GM23338 (cell line): ENCODE results near the gene ESYT1. TPM values are rescaled to one million over a fixed set of nuclear protein-coding genes. Genes with fewer than 3 reads are reported as not detected.

ENCODE experiments used
- ATAC-seq: fragments of 200-7000 bp; cut with Tn5 transposase; 3 replicates; pipeline ENCODE4 v1.9.1; 2020
- DNase-seq: peaks from one replicate; pipeline ENCODE4 v3.0.0-alpha.2; 2015; ENCODE audit warnings: low spot score
- H2AFZ ChIP-seq: fragments of 200-600 bp; sonication (generic); 2 replicates; pipeline ENCODE4 v1.8.0; 2016; ENCODE audit warnings: antibody characterized with exemption, mild to moderate bottlenecking, moderate library complexity
- H3F3A ChIP-seq: fragments of 200-600 bp; sonication (generic); replicated peaks from 2 replicates; pipeline ENCODE4 v1.8.0; 2017; ENCODE audit warnings: antibody characterized with exemption, mixed run types, low read depth
- H3K27ac ChIP-seq: fragments of 200-600 bp; sonication (generic); 2 replicates; pipeline ENCODE4 v1.6.1; 2016; ENCODE audit warnings: low read depth
- H3K27me3 ChIP-seq: fragments of 200-600 bp; sonication (generic); 2 replicates; pipeline ENCODE4 v1.8.0; 2016; ENCODE audit warnings: mild to moderate bottlenecking, mixed run types, moderate library complexity; ENCODE audit not compliant: insufficient read depth
- H3K36me3 ChIP-seq: fragments of 200-600 bp; sonication (generic); 2 replicates; pipeline ENCODE4 v1.8.0; 2016; ENCODE audit warnings: mild to moderate bottlenecking; ENCODE audit not compliant: insufficient read depth
- H3K4me1 ChIP-seq: fragments of 200-600 bp; sonication (generic); 2 replicates; pipeline ENCODE4 v1.8.0; 2016; ENCODE audit warnings: mild to moderate bottlenecking, moderate library complexity; ENCODE audit not compliant: insufficient read depth
- H3K4me2 ChIP-seq: fragments of 200-600 bp; sonication (generic); 2 replicates; pipeline ENCODE4 v1.7.1; 2017; ENCODE audit warnings: mixed run types
- H3K4me3 ChIP-seq: fragments of 200-600 bp; sonication (generic); 2 replicates; pipeline ENCODE4 v1.6.1; 2016; ENCODE audit warnings: mixed run types
- H3K79me2 ChIP-seq: fragments of 200-600 bp; sonication (generic); replicated peaks from 2 replicates; pipeline ENCODE4 v1.8.0; 2017; ENCODE audit warnings: mild to moderate bottlenecking; ENCODE audit not compliant: insufficient read depth
- H3K9me2 ChIP-seq: fragments of 200-600 bp; sonication (generic); 2 replicates; pipeline ENCODE4 v1.8.0; 2017; ENCODE audit not compliant: insufficient read depth
- H4K20me1 ChIP-seq: fragments of 200-600 bp; sonication (generic); replicated peaks from 2 replicates; pipeline ENCODE4 v1.8.0; 2017; ENCODE audit warnings: mild to moderate bottlenecking; ENCODE audit not compliant: insufficient read depth
- H3K27ac Mint-ChIP-seq: 2 replicates; pipeline ENCODE4 v1.8.0; 2020; ENCODE audit warnings: inconsistent platforms, mild to moderate bottlenecking, moderate library complexity, mixed read lengths
- H3K27me3 Mint-ChIP-seq: 3 replicates; pipeline ENCODE4 v1.8.0; 2022; ENCODE audit warnings: low read depth, mild to moderate bottlenecking, moderate library complexity, mixed read lengths, inconsistent platforms; ENCODE audit not compliant: insufficient read depth, poor library complexity
- H3K36me3 Mint-ChIP-seq: 3 replicates; pipeline ENCODE4 v1.8.0; 2021; ENCODE audit warnings: low read depth, mild to moderate bottlenecking, inconsistent platforms, moderate library complexity, mixed read lengths
- H3K4me1 Mint-ChIP-seq: 3 replicates; pipeline ENCODE4 v1.8.0; 2020; ENCODE audit warnings: mild to moderate bottlenecking, inconsistent platforms, mixed read lengths
- H3K4me3 Mint-ChIP-seq: 3 replicates; pipeline ENCODE4 v1.8.0; 2021; ENCODE audit warnings: moderate library complexity, mild to moderate bottlenecking, inconsistent platforms, mixed read lengths
- H3K9me3 Mint-ChIP-seq: 3 replicates; pipeline ENCODE4 v1.8.0; 2020; ENCODE audit warnings: moderate library complexity, mild to moderate bottlenecking, inconsistent platforms, mixed read lengths
- CREB1 ChIP-seq: fragments of 250-450 bp; sonication (Bioruptor Pico); IDR thresholded peaks from 2 replicates; pipeline ENCODE4 v1.5.0; 2020; ENCODE audit warnings: low read depth, mild to moderate bottlenecking, moderate library complexity
- EZH2 ChIP-seq: fragments of 200-600 bp; sonication (generic); IDR thresholded peaks from one replicate; pipeline ENCODE4 v1.8.0; 2017; ENCODE audit warnings: antibody characterized with exemption, mild to moderate bottlenecking, low read depth; ENCODE audit not compliant: unreplicated experiment
- EZH2phosphoT487 ChIP-seq: fragments of 200-600 bp; sonication (generic); IDR thresholded peaks from one replicate; pipeline ENCODE4 v1.8.1; 2018; ENCODE audit warnings: antibody characterized with exemption; ENCODE audit not compliant: unreplicated experiment
- JUNB ChIP-seq: IDR thresholded peaks from one replicate; pipeline ENCODE4 v1.6.1; 2016; ENCODE audit warnings: antibody characterized with exemption; ENCODE audit not compliant: unreplicated experiment
- NANOG ChIP-seq: IDR thresholded peaks from 2 replicates; pipeline ENCODE4 v1.6.1; 2016; ENCODE audit warnings: antibody characterized with exemption, borderline replicate concordance
- POLR2AphosphoS5 ChIP-seq: IDR thresholded peaks from 2 replicates; pipeline ENCODE4 v1.6.1; 2016; ENCODE audit warnings: antibody characterized with exemption, low read depth
- STAT1 ChIP-seq: IDR thresholded peaks from one replicate; pipeline ENCODE4 v1.6.1; 2016; ENCODE audit warnings: antibody characterized with exemption; ENCODE audit not compliant: unreplicated experiment
- ZNF114 ChIP-seq: fragments of 250-450 bp; sonication (Bioruptor Pico); IDR thresholded peaks from 2 replicates; pipeline ENCODE4 v1.5.0; 2020; ENCODE audit warnings: mild to moderate bottlenecking, moderate library complexity
- ZNF331 ChIP-seq: fragments of 250-450 bp; sonication (Bioruptor Pico); IDR thresholded peaks from 2 replicates; pipeline ENCODE4 v1.5.0; 2020; ENCODE audit warnings: low read depth, mild to moderate bottlenecking, moderate library complexity
- ZNF462 ChIP-seq: fragments of 250-450 bp; sonication (Bioruptor Pico); IDR thresholded peaks from 2 replicates; pipeline ENCODE4 v1.5.0; 2020; ENCODE audit warnings: mild to moderate bottlenecking, moderate library complexity
- polyA plus RNA-seq: library from polyadenylated mRNA; unstranded; fragments of >200 nt; fragmentation: Nextera tagmentation; extraction: Ambion mirVana; gene quantifications from 2 replicates; pipeline ENCODE4 v1.2.1, GENCODE V29; 2016
- total RNA-seq: library from RNA; depleted of rRNA; stranded (reverse); fragments of >200 nt; shearing (Covaris generic); gene quantifications from 2 replicates; pipeline ENCODE4 v1.2.3, GENCODE V29; 2014
- TF ChIP-seq, protein P1 (sequence below): IDR thresholded peaks from one replicate; pipeline ENCODE4 v1.6.1; 2018; ENCODE audit warnings: antibody characterized with exemption; ENCODE audit not compliant: unreplicated experiment
- TF ChIP-seq, protein P2 (sequence below), 2 experiments: fragments of 200-600 bp in 1 of 2; sonication (generic) in 1 of 2; conservative IDR thresholded peaks; 2 replicates each; pipeline versions ENCODE4 v1.5.1 to v1.6.1; 2016 to 2017; ENCODE audit warnings: antibody characterized with exemption in 2 of 2, low read depth in 2 of 2, mild to moderate bottlenecking in 2 of 2, moderate library complexity in 1 of 2
- TF ChIP-seq, protein P3 (sequence below): IDR thresholded peaks from 2 replicates; pipeline ENCODE4 v1.6.1; 2016; ENCODE audit warnings: antibody characterized with exemption

ESYT1 gene
- total and polyA plus RNA-seq, 2 experiments from 2014 or later = 23.3 to 142 TPM

DNA sequence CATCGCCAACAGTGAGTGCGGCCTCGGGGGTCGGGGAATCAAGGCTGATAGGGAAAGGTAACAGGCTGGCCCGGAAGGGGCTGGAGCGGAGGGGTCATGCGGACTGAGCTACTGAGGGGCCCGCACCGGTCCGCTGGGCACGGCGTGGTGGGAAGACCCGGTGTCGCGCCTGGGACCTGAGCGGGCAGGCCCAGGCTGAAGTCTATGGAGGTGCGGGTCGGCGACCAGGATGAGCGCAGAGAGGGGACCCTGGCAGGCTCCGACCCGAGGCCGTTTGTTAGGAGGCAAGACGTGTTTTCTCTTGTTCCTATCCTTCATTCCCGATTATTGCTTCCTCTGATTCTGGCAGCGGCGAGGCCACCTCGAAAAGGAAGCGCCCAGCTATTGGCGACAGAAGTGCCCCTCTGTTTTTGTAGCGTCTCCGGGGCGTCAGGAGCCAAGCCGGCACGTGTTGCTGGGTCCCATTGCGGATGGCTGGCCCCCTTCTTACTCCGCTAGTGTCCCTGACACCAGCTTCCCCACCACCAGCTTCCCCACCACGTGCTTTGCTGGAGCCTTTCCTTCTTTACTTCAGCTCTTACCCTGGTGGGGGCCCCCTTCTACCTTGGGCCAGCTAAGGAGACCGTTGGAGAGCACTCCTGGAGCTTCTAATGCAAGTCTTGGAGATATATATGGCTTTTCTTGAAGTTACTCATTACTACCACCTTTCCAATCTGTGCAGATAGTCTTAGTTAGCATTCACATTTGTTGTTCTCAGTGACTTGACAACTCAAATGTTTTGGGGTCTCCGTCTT, 23.1 kb upstream of the ESYT1 start:
- Histone ChIP-seq H3K36me3 (peaks cover 42% of the 10 kb centered on the region), H3K4me3 (peak overlapping the region; percentile 99), H3K27ac (peak overlapping the region; percentile 93), H2AFZ (peak overlapping the region; percentile 91), H3K27me3 (no peaks in the 10 kb centered on the region), H3K4me2 (peak overlapping the region; percentile 100), H3K9me2 (no peaks in the 10 kb centered on the region), H3K4me1 (peaks cover 22% of the 10 kb centered on the region), H3K79me2 (peaks cover 36% of the 10 kb centered on the region), H4K20me1 (peaks cover 21% of the 10 kb centered on the region), H3F3A (peaks cover 52% of the 10 kb centered on the region)
- peak overlapping the region; percentile 98 for H3K27ac Mint-ChIP-seq
- no peaks in the 10 kb centered on the region for H3K9me3 Mint-ChIP-seq
- peaks cover 13% of the 10 kb centered on the region for H3K27me3 Mint-ChIP-seq
- ATAC-seq (peak; percentile 35), DNase-seq (peak; percentile 39)
- peak overlapping the region; percentile 96 for H3K4me3 Mint-ChIP-seq
- no peak for TF ChIP-seq ZNF114 (CRISPR knock-in tag)
- TF ChIP-seq EZH2phosphoT487 = no peak
- TF ChIP-seq ZNF331 (CRISPR knock-in tag) = no peak
- no peak for TF ChIP-seq EZH2
- TF ChIP-seq, protein P1, sequence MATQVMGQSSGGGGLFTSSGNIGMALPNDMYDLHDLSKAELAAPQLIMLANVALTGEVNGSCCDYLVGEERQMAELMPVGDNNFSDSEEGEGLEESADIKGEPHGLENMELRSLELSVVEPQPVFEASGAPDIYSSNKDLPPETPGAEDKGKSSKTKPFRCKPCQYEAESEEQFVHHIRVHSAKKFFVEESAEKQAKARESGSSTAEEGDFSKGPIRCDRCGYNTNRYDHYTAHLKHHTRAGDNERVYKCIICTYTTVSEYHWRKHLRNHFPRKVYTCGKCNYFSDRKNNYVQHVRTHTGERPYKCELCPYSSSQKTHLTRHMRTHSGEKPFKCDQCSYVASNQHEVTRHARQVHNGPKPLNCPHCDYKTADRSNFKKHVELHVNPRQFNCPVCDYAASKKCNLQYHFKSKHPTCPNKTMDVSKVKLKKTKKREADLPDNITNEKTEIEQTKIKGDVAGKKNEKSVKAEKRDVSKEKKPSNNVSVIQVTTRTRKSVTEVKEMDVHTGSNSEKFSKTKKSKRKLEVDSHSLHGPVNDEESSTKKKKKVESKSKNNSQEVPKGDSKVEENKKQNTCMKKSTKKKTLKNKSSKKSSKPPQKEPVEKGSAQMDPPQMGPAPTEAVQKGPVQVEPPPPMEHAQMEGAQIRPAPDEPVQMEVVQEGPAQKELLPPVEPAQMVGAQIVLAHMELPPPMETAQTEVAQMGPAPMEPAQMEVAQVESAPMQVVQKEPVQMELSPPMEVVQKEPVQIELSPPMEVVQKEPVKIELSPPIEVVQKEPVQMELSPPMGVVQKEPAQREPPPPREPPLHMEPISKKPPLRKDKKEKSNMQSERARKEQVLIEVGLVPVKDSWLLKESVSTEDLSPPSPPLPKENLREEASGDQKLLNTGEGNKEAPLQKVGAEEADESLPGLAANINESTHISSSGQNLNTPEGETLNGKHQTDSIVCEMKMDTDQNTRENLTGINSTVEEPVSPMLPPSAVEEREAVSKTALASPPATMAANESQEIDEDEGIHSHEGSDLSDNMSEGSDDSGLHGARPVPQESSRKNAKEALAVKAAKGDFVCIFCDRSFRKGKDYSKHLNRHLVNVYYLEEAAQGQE = no peak
- TF ChIP-seq NANOG = no peak
- no peak for TF ChIP-seq ZNF462 (CRISPR knock-in tag)
- TF ChIP-seq, protein P2, sequence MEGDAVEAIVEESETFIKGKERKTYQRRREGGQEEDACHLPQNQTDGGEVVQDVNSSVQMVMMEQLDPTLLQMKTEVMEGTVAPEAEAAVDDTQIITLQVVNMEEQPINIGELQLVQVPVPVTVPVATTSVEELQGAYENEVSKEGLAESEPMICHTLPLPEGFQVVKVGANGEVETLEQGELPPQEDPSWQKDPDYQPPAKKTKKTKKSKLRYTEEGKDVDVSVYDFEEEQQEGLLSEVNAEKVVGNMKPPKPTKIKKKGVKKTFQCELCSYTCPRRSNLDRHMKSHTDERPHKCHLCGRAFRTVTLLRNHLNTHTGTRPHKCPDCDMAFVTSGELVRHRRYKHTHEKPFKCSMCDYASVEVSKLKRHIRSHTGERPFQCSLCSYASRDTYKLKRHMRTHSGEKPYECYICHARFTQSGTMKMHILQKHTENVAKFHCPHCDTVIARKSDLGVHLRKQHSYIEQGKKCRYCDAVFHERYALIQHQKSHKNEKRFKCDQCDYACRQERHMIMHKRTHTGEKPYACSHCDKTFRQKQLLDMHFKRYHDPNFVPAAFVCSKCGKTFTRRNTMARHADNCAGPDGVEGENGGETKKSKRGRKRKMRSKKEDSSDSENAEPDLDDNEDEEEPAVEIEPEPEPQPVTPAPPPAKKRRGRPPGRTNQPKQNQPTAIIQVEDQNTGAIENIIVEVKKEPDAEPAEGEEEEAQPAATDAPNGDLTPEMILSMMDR (conservative IDR thresholded peaks at IDR 0.05; ENCODE audit: low read depth in 2 of 2) = no peak
- TF ChIP-seq, protein P3, sequence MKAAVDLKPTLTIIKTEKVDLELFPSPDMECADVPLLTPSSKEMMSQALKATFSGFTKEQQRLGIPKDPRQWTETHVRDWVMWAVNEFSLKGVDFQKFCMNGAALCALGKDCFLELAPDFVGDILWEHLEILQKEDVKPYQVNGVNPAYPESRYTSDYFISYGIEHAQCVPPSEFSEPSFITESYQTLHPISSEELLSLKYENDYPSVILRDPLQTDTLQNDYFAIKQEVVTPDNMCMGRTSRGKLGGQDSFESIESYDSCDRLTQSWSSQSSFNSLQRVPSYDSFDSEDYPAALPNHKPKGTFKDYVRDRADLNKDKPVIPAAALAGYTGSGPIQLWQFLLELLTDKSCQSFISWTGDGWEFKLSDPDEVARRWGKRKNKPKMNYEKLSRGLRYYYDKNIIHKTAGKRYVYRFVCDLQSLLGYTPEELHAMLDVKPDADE = no peak
- TF ChIP-seq JUNB = no peak
- no peak for TF ChIP-seq STAT1
- no peak for TF ChIP-seq POLR2AphosphoS5
- no peak for TF ChIP-seq CREB1
- peaks cover 21% of the 10 kb centered on the region for H3K4me1 Mint-ChIP-seq
- peaks cover 79% of the 10 kb centered on the region for H3K36me3 Mint-ChIP-seq
